Dedifferentiated amniotic fluid mesenchymal stem cell (primary cell): ENCODE data around the gene ENAH.
"Not testable (repeated sequence)": the region's sequence is repeated elsewhere in the genome, so short reads cannot be mapped to it uniquely, and the experiment has no call there.

ENCODE experiments used
- DNase-seq: peaks from one replicate; pipeline ENCODE4 v3.0.0-alpha.2; 2016; ENCODE audit errors: extremely low spot score

The ENAH gene

GRCh38 chr1:225473676-225474438, 179.1 kb downstream of the ENAH start:
- DNase-seq = not testable (repeated sequence)

GRCh38 chr1:225473266-225473665, 179.7 kb downstream of the ENAH start:
- not testable (repeated sequence) for DNase-seq

GRCh38 chr1:225471453-225472301, 181.2 kb downstream of the ENAH start:
- DNase-seq = no peak

- DNase-seq = no peak
Measured at GRCh38 chr1:225471109-225471452, 181.8 kb downstream of the ENAH start.

- no peak for DNase-seq
Measured at GRCh38 chr1:225470211-225471108, 182.5 kb downstream of the ENAH start.

GRCh38 chr1:225469051-225469450, 183.9 kb downstream of the ENAH start:
- no peak for DNase-seq

- no peak for DNase-seq
Measured at GRCh38 chr1:225468270-225469020, 184.5 kb downstream of the ENAH start.

- DNase-seq = no peak
Measured at GRCh38 chr1:225467193-225468020, 185.5 kb downstream of the ENAH start.

GRCh38 chr1:225466848-225467192, 186.1 kb downstream of the ENAH start:
- no peak for DNase-seq

GRCh38 chr1:225465793-225466517, 187.0 kb downstream of the ENAH start:
- DNase-seq = no peak

- no peak for DNase-seq
Measured at GRCh38 chr1:225464851-225465792, 187.8 kb downstream of the ENAH start.

GRCh38 chr1:225462714-225463574, 190.0 kb downstream of the ENAH start:
- no peak for DNase-seq

GRCh38 chr1:225462429-225462713, 190.6 kb downstream of the ENAH start:
- no peak for DNase-seq

- no peak for DNase-seq
Measured at GRCh38 chr1:225461533-225462428, 191.1 kb downstream of the ENAH start.

- DNase-seq = no peak
Measured at GRCh38 chr1:225460737-225461532, 192.0 kb downstream of the ENAH start.
